H1 (cell line): Measurements from ENCODE around the gene TAS2R42. TPM values are rescaled to one million over a fixed set of nuclear protein-coding genes. Genes with fewer than 3 reads are reported as not detected.

Experiments used
- CTCF ChIA-PET: fragments of 300-600 bp; sonication (Branson Sonifier 250); formaldehyde crosslinking; loops from one replicate; lab custom pipeline; 2021; ENCODE audit not compliant: partially characterized antibody; lab: Charles Lee
- POLR2A ChIA-PET: fragments of 300-600 bp; sonication (Branson Sonifier 250); formaldehyde crosslinking; loops from one replicate; lab custom pipeline; 2021; ENCODE audit warnings: inconsistent platforms; ENCODE audit not compliant: partially characterized antibody; lab: Charles Lee
- DNase-seq, 2 experiments: peaks; one replicate each; pipeline versions ENCODE4 v3.0.0 to v3.0.0-alpha.2; 2010 to 2022; ENCODE audit warnings: low spot score in 2 of 2, low read depth in 1 of 2, mixed read lengths in 1 of 2
- FAIRE-seq: peaks from 2 replicates; lab custom pipeline; 2011; peaks lifted over from hg19 to GRCh38; lab: Jason Lieb, UNC
- H2AFZ ChIP-seq: 2 replicates; pipeline ENCODE4 v1.8.1; 2012; ENCODE audit warnings: low read length, inconsistent platforms
- H2AK5ac ChIP-seq: 2 replicates; pipeline ENCODE4 v1.6.1; 2013; ENCODE audit warnings: low read depth, low read length
- H2BK120ac ChIP-seq: replicated peaks from 2 replicates; pipeline ENCODE3; 2013; ENCODE audit warnings: low read depth, low read length, inconsistent platforms
- H2BK12ac ChIP-seq: 2 replicates; pipeline ENCODE4 v1.6.1; 2013; ENCODE audit warnings: low read depth, low read length
- H2BK15ac ChIP-seq: 2 replicates; pipeline ENCODE4 v1.6.1; 2013; ENCODE audit warnings: low read length
- H2BK20ac ChIP-seq: 2 replicates; pipeline ENCODE4 v1.6.1; 2013; ENCODE audit warnings: low read length
- H2BK5ac ChIP-seq: 2 replicates; pipeline ENCODE4 v1.6.1; 2013; ENCODE audit warnings: low read depth, low read length
- H3K14ac ChIP-seq: 2 replicates; pipeline ENCODE4 v1.6.1; 2013; ENCODE audit warnings: inconsistent platforms; ENCODE audit not compliant: insufficient read length
- H3K18ac ChIP-seq: 2 replicates; pipeline ENCODE4 v1.6.1; 2013; ENCODE audit warnings: low read length; ENCODE audit errors: extremely low read depth
- H3K23ac ChIP-seq: 2 replicates; pipeline ENCODE4 v1.6.1; 2013; ENCODE audit warnings: inconsistent platforms; ENCODE audit not compliant: insufficient read length
- H3K23me2 ChIP-seq: 2 replicates; pipeline ENCODE4 v1.6.1; 2013; ENCODE audit warnings: low read depth, low read length
- H3K27ac ChIP-seq: 2 replicates; pipeline ENCODE4 v1.6.1; 2011; ENCODE audit warnings: low read depth, low read length, inconsistent platforms
- H3K27me3 ChIP-seq, 4 experiments: replicated peaks in 1 of 4; 1 replicate in 1 of 4; 2 replicates in 3 of 4; pipeline versions ENCODE4 v1.6.1 to v1.8.1; 2011 to 2013; ENCODE audit warnings: low read length in 3 of 4, mild to moderate bottlenecking in 3 of 4, inconsistent platforms in 2 of 4, mixed read lengths in 2 of 4, moderate library complexity in 1 of 4; ENCODE audit not compliant: control insufficient read depth in 3 of 4, insufficient read depth in 3 of 4; ENCODE audit errors: extremely low read depth in 1 of 4
- H3K36me3 ChIP-seq, 4 experiments: 2 replicates each; pipeline versions ENCODE4 v1.6.1 to v1.8.1; 2011 to 2013; ENCODE audit warnings: mild to moderate bottlenecking in 4 of 4, low read length in 3 of 4, moderate library complexity in 2 of 4, control low read depth in 1 of 4, inconsistent platforms in 1 of 4; ENCODE audit not compliant: insufficient read depth in 4 of 4, control insufficient read depth in 2 of 4
- H3K4ac ChIP-seq: replicated peaks from 2 replicates; pipeline ENCODE3; 2013; ENCODE audit warnings: low read length, low read depth, mixed read lengths, inconsistent platforms; ENCODE audit not compliant: insufficient read length
- H3K4me1 ChIP-seq, 4 experiments: replicated peaks in 1 of 4; 1 replicate in 1 of 4; 2 replicates in 3 of 4; pipeline versions ENCODE4 v1.6.1 to v1.8.1; 2011 to 2013; ENCODE audit warnings: low read length in 3 of 4, inconsistent platforms in 2 of 4, mixed read lengths in 1 of 4; ENCODE audit not compliant: insufficient read depth in 4 of 4, control insufficient read depth in 3 of 4
- H3K4me2 ChIP-seq, 2 experiments: 2 replicates each; pipeline versions ENCODE4 v1.6.1 to v1.8.1; 2011 to 2013; ENCODE audit warnings: low read depth in 2 of 2, low read length in 2 of 2, control low read depth in 1 of 2, inconsistent platforms in 1 of 2, mild to moderate bottlenecking in 1 of 2; ENCODE audit not compliant: insufficient read depth in 1 of 2
- H3K4me3 ChIP-seq, 4 experiments: fragments of 200-600, 300-600 bp in 1 of 4; sonication (generic), shearing (Covaris generic), sonication (Bioruptor Twin) in 1 of 4; 2 replicates each; pipeline versions ENCODE4 v1.5.1 to v1.8.1; 2011 to 2016; ENCODE audit warnings: low read length in 4 of 4, low read depth in 3 of 4, control low read depth in 2 of 4, inconsistent platforms in 2 of 4, mild to moderate bottlenecking in 2 of 4, mixed read lengths in 1 of 4, moderate library complexity in 1 of 4; ENCODE audit not compliant: insufficient read depth in 2 of 4; ENCODE audit errors: extremely low read depth in 1 of 4
- H3K56ac ChIP-seq: replicated peaks from 2 replicates; pipeline ENCODE3; 2013; ENCODE audit warnings: low read depth, mild to moderate bottlenecking, mixed read lengths, low read length, inconsistent platforms; ENCODE audit not compliant: insufficient read length
- H3K79me1 ChIP-seq: 2 replicates; pipeline ENCODE4 v1.6.1; 2013; ENCODE audit warnings: low read depth, low read length, control low read depth
- H3K79me2 ChIP-seq, 2 experiments: 2 replicates each; pipeline versions ENCODE4 v1.6.1 to v1.8.1; 2012 to 2013; ENCODE audit warnings: low read length in 2 of 2, mild to moderate bottlenecking in 2 of 2, inconsistent platforms in 1 of 2; ENCODE audit not compliant: insufficient read depth in 2 of 2, control insufficient read depth in 1 of 2
- H3K9ac ChIP-seq, 4 experiments: replicated peaks in 1 of 4; 1 replicate in 1 of 4; 2 replicates in 3 of 4; pipeline versions ENCODE4 v1.6.1 to v1.8.1; 2011 to 2013; ENCODE audit warnings: low read depth in 3 of 4, low read length in 3 of 4, control low read depth in 2 of 4, mild to moderate bottlenecking in 2 of 4, moderate library complexity in 2 of 4, inconsistent platforms in 1 of 4; ENCODE audit errors: extremely low read depth in 1 of 4
- H3K9me3 ChIP-seq, 2 experiments: 2 replicates each; pipeline versions ENCODE4 v1.6.1 to v1.8.1; 2012 to 2013; ENCODE audit warnings: mild to moderate bottlenecking in 2 of 2, moderate library complexity in 2 of 2, control low read depth in 1 of 2, inconsistent platforms in 1 of 2, low read depth in 1 of 2, low read length in 1 of 2, mixed read lengths in 1 of 2; ENCODE audit not compliant: insufficient read depth in 2 of 2
- H4K20me1 ChIP-seq, 2 experiments: replicated peaks in 1 of 2; 2 replicates each; pipeline versions ENCODE3 to v1.8.1; 2011 to 2013; ENCODE audit warnings: inconsistent platforms in 2 of 2, low read length in 2 of 2, mild to moderate bottlenecking in 1 of 2; ENCODE audit not compliant: insufficient read depth in 2 of 2, control insufficient read depth in 1 of 2
- H4K5ac ChIP-seq: 2 replicates; pipeline ENCODE4 v1.6.1; 2013; ENCODE audit warnings: low read length, low read depth, mixed read lengths, inconsistent platforms; ENCODE audit not compliant: insufficient read length
- H4K8ac ChIP-seq: 2 replicates; pipeline ENCODE4 v1.8.0; 2013; ENCODE audit warnings: mild to moderate bottlenecking, moderate library complexity, low read length, inconsistent platforms; ENCODE audit not compliant: insufficient read depth; ENCODE audit errors: extremely low read depth
- H4K91ac ChIP-seq: replicated peaks from 2 replicates; pipeline ENCODE3; 2013; ENCODE audit warnings: low read length, mixed read lengths, inconsistent platforms; ENCODE audit not compliant: insufficient read length
- EP300 ChIP-seq, 2 experiments: IDR thresholded peaks; 1 replicate in 1 of 2; 2 replicates in 1 of 2; pipeline ENCODE4 v1.6.1; 2011 to 2012; ENCODE audit warnings: low read depth in 2 of 2, low read length in 2 of 2, mild to moderate bottlenecking in 2 of 2, borderline replicate concordance in 1 of 2, inconsistent platforms in 1 of 2, moderate library complexity in 1 of 2
- HDAC2 ChIP-seq, 2 experiments: fragments of 300-600 bp in 1 of 2; sonication (generic) in 1 of 2; IDR thresholded peaks; 2 replicates each; pipeline ENCODE4 v1.6.1; 2011 to 2012; ENCODE audit warnings: low read depth in 2 of 2, low read length in 2 of 2, mild to moderate bottlenecking in 2 of 2, moderate library complexity in 2 of 2, borderline replicate concordance in 1 of 2, inconsistent platforms in 1 of 2
- KDM1A ChIP-seq: fragments of 200-600, 300-600 bp; sonication (generic); IDR thresholded peaks from 2 replicates; pipeline ENCODE4 v1.7.1; 2016; ENCODE audit warnings: mild to moderate bottlenecking, low read length, borderline replicate concordance
- KDM4A ChIP-seq: IDR thresholded peaks from one replicate; pipeline ENCODE4 v1.7.1; 2012; ENCODE audit warnings: low read depth, mild to moderate bottlenecking, moderate library complexity, low read length, inconsistent platforms; ENCODE audit not compliant: severe bottlenecking
- RBBP5 ChIP-seq: IDR thresholded peaks from 2 replicates; pipeline ENCODE4 v1.7.1; 2012; ENCODE audit warnings: low read depth, mild to moderate bottlenecking, inconsistent platforms, low read length, moderate library complexity, borderline replicate concordance
- SIX5 ChIP-seq: IDR thresholded peaks from 2 replicates; pipeline ENCODE4 v1.6.1; 2011; ENCODE audit warnings: mild to moderate bottlenecking, low read depth, low read length
- SUZ12 ChIP-seq: fragments of 200-600 bp; sonication (generic); IDR thresholded peaks from 2 replicates; pipeline ENCODE4 v1.6.1; 2012; ENCODE audit warnings: mild to moderate bottlenecking, inconsistent platforms, low read length, moderate library complexity, mixed read lengths
- TCF12 ChIP-seq: IDR thresholded peaks from 2 replicates; pipeline ENCODE4 v1.6.1; 2011; ENCODE audit warnings: low read depth, mild to moderate bottlenecking, low read length
- WGBS, 2 experiments: shearing (Covaris generic) in 1 of 2; methylation state at CpG; one replicate each; pipeline versions ENCODE4 v1.1.6 to v1.1.7; 2013 to 2015; ENCODE audit warnings: low lambda C conversion rate in 2 of 2, mixed read lengths in 2 of 2, inconsistent platforms in 1 of 2, low coverage in 1 of 2, missing lambda C conversion rate in 1 of 2; ENCODE audit not compliant: insufficient replicate concordance in 2 of 2, insufficient coverage in 1 of 2, insufficient read length in 1 of 2; ENCODE audit errors: extremely low coverage in 1 of 2, missing lambda C conversion rate in 1 of 2; 5-methylcytosine and 5-hydroxymethylcytosine counted together
- long read RNA-seq, 2 experiments: library from RNA in 1 of 2; library from capped mRNA in 1 of 2; stranded (forward); transcript quantifications; one replicate each; pipeline ENCODE4 v2.0.0, GENCODE V29; 2021; ENCODE audit warnings: inconsistent platforms in 1 of 2
- polyA minus RNA-seq, 3 experiments: library from RNA; depleted of rRNA, polyadenylated mRNA; stranded (reverse); fragments of >200 nt; gene quantifications; 1 replicate in 2 of 3; 2 replicates in 1 of 3; pipeline ENCODE4 v1.2.3, GENCODE V29; 2011
- polyA plus RNA-seq, 7 experiments: library from polyadenylated mRNA; depleted of rRNA in 3 of 7; stranded (reverse) in 5 of 7; unstranded in 2 of 7; fragments of >200 nt in 5 of 7; fragments of 200-250 nt in 2 of 7; gene quantifications; 1 replicate in 5 of 7; 2 replicates in 1 of 7; 4 replicates in 1 of 7; pipeline versions ENCODE4 v1.2.1 to v1.2.3, GENCODE V29; 2011 to 2013; ENCODE audit warnings: missing spikeins in 2 of 7, mixed read lengths in 2 of 7
- total RNA-seq: library from RNA; stranded (reverse); fragmentation: NEBNext Ultra II Directional; extraction: Animal tissue kit (Norgen Biotek cat#: 25700); gene quantifications from 2 replicates; pipeline ENCODE4 v1.2.1, GENCODE V29; 2021
- TF ChIP-seq, protein P1 (sequence below): IDR thresholded peaks from 2 replicates; pipeline ENCODE4 v1.6.1; 2011; ENCODE audit warnings: low read depth, mild to moderate bottlenecking, low read length; ENCODE audit not compliant: insufficient read depth
- TF ChIP-seq, protein P2 (sequence below): IDR thresholded peaks from 2 replicates; pipeline ENCODE4 v1.6.1; 2012; ENCODE audit warnings: inconsistent platforms

The TAS2R42 gene
- total RNA-seq (not detected in 2 replicates), polyA plus RNA-seq (2011; rRNA removed) (not detected in 2 replicates), polyA minus RNA-seq (2011; rRNA and poly(A)+ RNA removed) (0.19 TPM in 1 of 2 replicates, not detected in the other)
- polyA plus RNA-seq (2011; cell fraction: cytosol; rRNA removed): not detected
- not detected for polyA plus RNA-seq (2011; cell fraction: nucleus; rRNA removed)
- 0.18 TPM in 1 of 4 replicates, not detected in the others for polyA plus RNA-seq (2012, experiment 1 of 2)
- polyA plus RNA-seq (2012, experiment 2 of 2): not detected
- polyA plus RNA-seq (2013, experiment 1 of 2): not detected
- polyA plus RNA-seq (2013, experiment 2 of 2): not detected
- polyA minus RNA-seq (2011; cell fraction: cytosol; rRNA and poly(A)+ RNA removed): not detected
- not detected for polyA minus RNA-seq (2011; cell fraction: nucleus; rRNA and poly(A)+ RNA removed)
- long read RNA-seq, experiment 1: 0 reads
- long read RNA-seq, experiment 2: 0 reads

GRCh38 chr12:11186837-11187236 is at the start of gene TAS2R42:
Gene TAS2R42, minus strand, starts transcription at chr12:11186937. Its CDS starts 0 bp downstream, at chr12:11186937.
- CTCF ChIA-PET: interaction anchor here (0.6 to 1.4 kb wide), 2 partner anchors 13 to 300 kb away, joined by 3 to 6 read pairs; no protein-coding TSS in a partner anchor
- TF ChIP-seq HDAC2 (IDR thresholded peaks at IDR 0.05; ENCODE audit: borderline replicate concordance in 1 of 2, low read depth in 2 of 2, low read length in 2 of 2) (no peak), SUZ12 (no peak), RBBP5 (no peak), KDM1A (no peak), TCF12 (no peak), SIX5 (no peak), EP300 (IDR thresholded peaks at IDR 0.05; ENCODE audit: borderline replicate concordance in 1 of 2, low read depth in 2 of 2, low read length in 2 of 2) (no peak), KDM4A (no peak)
- TF ChIP-seq, protein P1, sequence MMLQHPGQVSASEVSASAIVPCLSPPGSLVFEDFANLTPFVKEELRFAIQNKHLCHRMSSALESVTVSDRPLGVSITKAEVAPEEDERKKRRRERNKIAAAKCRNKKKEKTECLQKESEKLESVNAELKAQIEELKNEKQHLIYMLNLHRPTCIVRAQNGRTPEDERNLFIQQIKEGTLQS: no peak
- TF ChIP-seq, protein P2, sequence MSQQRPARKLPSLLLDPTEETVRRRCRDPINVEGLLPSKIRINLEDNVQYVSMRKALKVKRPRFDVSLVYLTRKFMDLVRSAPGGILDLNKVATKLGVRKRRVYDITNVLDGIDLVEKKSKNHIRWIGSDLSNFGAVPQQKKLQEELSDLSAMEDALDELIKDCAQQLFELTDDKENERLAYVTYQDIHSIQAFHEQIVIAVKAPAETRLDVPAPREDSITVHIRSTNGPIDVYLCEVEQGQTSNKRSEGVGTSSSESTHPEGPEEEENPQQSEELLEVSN: no peak

More at GRCh38 chr12:11186837-11187236, at the start of gene TAS2R42:
- Histone ChIP-seq H3K23me2 (no peaks in the 10 kb centered on the region), H3K14ac (no peak within 1 kb of the TSS), H3K4ac (no peak within 1 kb of the TSS), H2BK15ac (no peak within 1 kb of the TSS), H4K5ac (no peak within 1 kb of the TSS), H4K8ac (no peak within 1 kb of the TSS), H3K36me3 (no peaks in the 10 kb centered on the region), H3K56ac (no peak within 1 kb of the TSS), H3K9ac (no peak within 1 kb of the TSS), H4K20me1 (no peaks in the 10 kb centered on the region), H3K79me1 (no peaks in the 10 kb centered on the region), H3K79me2 (no peaks in the 10 kb centered on the region), H3K4me3 (no peak within 1 kb of the TSS), H2BK120ac (no peak within 1 kb of the TSS), H3K9me3 (no peaks in the 10 kb centered on the region), H2BK20ac (no peak within 1 kb of the TSS), H3K23ac (no peak within 1 kb of the TSS), H3K27me3 (no peaks in the 10 kb centered on the region), H3K27ac (no peak within 1 kb of the TSS), H3K4me1 (no peaks in the 10 kb centered on the region), H3K18ac (no peak within 1 kb of the TSS), H2AFZ (no peak within 1 kb of the TSS), H3K4me2 (no peak within 1 kb of the TSS), H2BK5ac (no peak within 1 kb of the TSS), H4K91ac (no peak within 1 kb of the TSS), H2BK12ac (no peak within 1 kb of the TSS), H2AK5ac (no peak within 1 kb of the TSS)
- DNase-seq: no peak
- FAIRE-seq: no peak
- POLR2A ChIA-PET: interaction anchor here (0.9 to 1.3 kb wide), 2 partner anchors 15 to 16 kb away, joined by 6 to 7 read pairs; partner anchors contain the start of gene SMIM10L1
- 79% methylated on average over 2 of the region's 2 CpGs; no CpG with 5 or more reads in 1 of the 2 experiments for WGBS, 2 experiments
